Stimulated activated CD8-positive, alpha-beta memory T cell treated with anti-CD3 and anti-CD28 coated beads, Interleukin-4, amount 100 ng/mL, for 1 hour (primary cell): ENCODE results near the gene ALG12.

ENCODE experiments used
- DNase-seq, 2 donors: peaks; one replicate each; pipeline ENCODE4 v3.0.0-alpha.2; 2020; ENCODE audit warnings: low read depth in 2 of 2, low spot score in 1 of 2

ALG12 gene

DNA sequence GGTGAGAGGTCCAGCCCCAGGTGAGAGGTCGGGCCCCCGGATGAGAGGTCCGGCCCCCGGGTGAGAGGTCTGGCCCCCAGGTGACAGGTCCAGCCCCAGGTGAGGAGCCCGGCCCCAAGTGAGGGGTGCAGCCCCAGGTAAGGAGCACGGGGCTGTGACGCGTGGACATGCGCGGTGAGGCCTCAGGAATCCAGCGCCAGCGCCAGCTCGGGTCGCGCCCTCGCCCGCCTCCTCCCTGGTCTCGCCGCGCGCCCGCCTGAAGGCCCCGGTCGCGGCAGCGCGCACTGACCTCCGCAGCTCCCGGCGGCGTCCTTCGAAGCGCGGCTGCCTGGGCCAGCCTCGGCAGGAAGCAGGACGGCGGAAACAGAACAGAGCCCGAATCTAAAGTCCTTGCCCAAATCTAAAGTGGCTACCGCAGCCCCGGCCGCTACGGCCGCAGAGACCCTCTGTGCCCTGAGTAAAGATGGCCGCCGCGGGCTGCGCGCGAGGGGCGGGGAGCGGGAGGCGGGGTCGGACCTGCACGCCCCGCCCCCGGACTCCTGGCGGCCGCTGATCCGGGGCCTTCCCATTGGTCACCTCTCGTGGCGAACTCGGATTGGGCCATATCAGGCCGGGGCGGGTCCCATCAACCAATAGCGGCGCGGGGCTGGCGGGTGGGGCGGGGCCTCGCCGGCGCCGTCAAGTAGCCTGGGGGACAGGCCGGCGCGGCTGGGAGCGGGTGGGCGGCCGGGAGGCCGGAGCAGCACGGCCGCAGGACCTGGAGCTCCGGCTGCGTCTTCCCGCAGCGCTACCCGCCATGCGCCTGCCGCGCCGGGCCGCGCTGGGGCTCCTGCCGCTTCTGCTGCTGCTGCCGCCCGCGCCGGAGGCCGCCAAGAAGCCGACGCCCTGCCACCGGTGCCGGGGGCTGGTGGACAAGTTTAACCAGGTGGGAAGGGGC, at the start of gene ALG12, which contains the start of gene CRELD2:
Gene ALG12, minus strand, starts transcription at position 465 of the 937 bp plus-strand sequence. CDS start 4,673 bp downstream, outside the sequence.
Gene CRELD2, plus strand, starts transcription at position 661 of the 937 bp plus-strand sequence. Its CDS starts 136 bp downstream, at position 797.
- DNase-seq: peak; percentile 91 to 96

DNA sequence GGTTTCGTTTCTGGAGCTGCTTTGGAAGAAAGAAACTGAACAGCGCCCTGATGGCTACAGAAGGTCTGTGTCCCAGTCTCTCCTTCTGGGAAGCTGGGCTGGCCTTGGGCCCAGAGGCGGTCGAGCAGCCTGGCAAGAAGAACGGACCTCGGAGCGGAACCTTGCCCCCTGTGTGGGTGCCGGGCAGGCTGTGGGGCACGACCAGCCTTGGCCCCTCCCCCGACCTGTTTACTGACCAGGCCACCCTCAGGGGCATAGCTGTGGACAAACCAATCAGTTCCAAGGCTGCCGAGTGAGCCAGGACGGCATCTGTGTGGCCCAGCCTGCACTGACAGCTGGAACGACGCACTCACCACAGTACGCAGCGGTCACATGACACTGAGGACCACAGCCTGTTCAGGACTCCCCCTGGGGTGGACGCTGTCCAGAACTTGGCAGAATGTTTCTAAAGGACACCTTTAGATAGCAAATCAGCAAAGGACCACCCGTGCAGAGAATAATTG, 49.5 kb upstream of the ALG12 start:
- DNase-seq: no peak

DNA sequence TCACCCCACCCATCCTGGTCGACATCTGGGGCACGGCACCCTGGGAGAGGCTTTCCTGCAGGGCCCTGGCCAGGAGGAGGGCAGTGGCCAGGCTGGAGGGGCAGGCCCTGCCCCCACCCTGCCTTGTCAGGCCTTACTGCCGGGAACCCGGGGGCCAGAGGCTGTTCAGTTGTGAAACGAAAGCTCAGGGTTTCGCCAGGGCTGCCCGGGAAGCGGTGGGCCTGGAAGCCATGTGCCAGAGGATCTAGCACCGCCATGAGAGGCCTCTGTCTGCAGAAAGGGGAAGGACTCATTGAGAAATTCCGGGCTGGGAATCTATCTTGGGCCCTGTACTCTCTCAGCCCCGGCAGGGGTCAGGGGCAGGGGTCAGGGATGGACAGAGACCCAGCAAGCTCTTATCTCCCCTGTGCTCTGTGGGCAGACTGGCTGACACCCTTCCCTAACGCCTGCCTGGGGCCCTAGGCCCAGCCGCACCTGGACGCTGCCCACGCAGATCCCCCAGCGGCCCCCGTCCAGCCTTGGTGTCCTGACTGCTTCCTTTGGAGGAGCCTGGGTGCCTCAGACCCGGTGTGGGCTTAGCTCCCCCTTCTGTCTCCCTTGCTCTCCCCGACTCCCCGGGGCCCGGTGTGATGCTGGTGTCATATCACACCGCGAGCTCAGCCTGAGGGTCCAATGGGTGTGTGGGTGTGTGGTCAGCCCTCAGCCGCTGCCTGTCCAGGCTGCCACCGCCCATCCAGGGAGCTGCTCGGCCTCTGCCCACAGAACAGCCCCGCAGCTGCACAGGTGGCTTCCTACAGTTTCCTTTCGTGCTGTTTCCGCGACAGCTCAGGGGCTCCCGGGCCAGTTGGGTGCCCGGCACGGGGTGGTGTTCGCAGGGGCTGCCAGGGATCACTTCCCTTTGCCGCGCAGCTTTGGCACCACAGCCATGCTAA, 48.8 kb upstream of the ALG12 start:
- no peak for DNase-seq

DNA sequence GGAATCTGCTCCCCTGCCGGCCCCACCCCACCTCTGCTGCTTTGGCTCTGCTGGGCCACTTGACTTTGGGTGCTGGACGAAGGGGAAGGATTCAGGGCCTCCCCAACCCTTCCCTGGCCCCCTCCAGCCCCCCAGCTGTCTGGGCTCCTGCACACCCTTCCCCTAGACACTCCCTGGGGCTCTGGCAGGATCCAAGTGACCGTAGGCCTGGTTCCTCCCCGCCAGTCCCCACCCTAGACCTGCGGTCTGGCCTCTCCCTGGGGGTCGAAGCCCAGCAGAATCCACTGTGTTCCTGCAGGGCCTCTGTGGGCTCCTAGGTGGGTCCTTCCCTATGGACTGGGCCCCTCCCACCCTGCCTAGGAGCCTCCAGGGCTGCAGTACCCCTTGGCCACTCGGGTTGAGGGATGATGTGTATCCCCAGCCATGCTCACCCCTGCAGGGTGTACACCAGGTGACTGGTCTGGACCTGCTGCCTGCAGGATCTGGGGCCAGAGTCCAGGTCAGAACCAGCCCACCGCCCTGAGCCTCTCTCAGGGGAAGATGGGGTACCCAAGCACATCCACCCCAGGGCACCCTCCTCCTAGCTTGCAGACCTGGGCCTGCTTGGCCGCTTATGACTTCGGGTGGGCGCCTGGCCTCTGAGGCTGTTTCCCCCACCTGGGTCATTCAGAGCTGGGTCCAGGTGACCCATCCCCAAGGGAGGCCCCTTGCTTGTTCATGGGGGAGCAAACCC, 48.0 kb upstream of the ALG12 start:
- DNase-seq: no peak

DNA sequence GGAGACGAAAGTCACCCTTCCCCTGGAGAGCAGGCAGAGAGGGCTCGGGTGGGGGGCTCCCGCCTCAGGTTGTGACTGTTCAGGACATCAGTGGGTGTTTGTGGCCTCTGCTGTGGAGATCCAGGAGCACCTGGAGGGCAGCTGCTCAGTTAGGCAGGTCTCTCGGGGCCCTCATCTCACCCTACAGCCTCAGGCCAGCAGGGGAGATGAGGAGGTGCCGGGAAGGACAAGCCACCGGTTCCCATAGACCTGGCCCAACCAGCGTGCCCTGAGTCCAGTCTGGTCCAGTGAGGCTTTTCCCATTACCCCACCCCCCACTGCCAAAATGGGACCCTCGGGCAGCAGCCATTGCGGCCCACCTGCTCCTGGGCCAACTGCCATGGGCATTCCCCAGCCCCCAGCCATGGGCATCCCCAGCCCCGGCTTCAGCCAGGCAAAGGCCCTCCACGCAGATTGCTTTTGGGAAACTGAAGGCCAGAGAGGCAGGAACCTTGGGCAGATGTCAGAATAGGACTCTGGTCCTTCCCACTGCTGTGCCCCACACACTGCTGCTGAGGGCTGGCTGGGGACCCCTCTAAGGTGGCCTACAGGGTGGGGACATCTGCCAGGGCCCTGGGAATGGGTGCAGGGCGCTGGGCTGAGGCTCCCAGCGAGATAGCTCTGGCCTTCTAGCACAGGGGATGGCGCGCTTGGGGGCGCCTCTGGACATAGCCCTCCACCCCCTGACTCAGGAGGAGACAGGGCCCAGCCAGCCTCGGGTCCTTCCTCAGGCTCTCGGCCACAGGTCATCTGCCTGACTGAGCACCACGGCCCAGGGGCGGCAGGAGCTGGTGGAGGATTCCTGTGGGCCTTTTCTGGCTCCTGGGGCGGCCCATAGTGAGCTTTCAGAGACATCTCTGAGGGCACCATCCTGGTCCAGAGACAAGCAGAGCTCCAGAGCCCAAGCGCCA, 47.1 kb upstream of the ALG12 start:
- no peak for DNase-seq

DNA sequence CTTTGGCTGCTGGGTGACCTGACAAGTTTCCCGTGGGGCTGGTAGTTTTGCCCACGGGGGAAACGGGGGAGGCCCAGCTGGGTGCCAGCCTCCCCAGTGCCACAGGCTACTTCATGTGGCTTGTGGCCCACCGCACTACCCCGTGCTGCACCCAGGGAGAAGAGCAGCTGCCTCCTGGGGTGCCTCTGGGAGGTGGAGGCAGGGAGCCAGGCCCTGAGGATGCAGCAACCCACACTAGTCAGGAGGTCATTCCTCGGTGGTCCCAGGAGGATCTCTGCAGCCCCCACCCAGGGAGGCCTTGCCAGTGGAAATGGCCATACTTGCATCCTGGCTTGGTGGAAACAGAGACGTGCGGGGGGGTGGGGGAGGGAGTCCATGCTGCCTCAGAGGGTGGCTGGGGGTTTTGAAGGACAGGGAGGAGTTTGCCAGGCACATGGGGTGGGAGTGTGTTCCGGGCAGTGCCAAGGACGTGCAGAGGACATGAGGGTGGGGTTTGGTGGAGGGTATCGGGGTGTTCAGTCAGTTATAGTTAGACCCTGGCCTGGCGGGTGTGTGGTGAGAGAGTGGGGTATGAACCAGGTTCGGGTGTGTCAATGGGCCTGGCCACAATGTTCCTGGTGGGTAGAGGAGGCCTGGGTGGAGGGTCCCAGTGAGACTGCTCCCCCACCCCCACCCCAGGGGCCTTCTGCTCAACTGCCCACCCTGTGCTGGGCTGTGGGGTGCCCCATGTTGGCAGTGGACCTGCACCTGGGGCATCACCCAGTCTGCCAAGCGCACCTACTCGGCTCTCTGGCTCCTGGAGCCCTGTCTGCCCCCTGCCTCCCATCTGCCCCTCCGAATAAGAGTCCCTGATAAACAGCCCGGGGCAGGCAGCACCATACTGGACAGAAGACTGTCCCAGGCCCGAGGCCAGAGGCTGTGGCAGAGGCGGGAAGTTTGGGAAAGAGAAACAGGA, 46.2 kb upstream of the ALG12 start:
- DNase-seq: no peak

DNA sequence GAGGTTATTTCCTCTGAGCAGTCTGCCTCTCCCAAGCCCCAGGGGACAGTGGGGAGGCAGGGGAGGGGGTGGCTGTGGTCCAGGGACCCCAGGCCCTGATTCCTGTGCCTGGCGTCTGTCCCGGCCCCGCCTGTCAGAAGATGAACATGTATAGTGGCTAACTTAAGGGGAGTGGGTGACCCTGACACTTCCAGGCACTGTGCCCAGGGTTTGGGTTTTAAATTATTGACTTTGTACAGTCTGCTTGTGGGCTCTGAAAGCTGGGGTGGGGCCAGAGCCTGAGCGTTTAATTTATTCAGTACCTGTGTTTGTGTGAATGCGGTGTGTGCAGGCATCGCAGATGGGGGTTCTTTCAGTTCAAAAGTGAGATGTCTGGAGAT, 45.4 kb upstream of the ALG12 start:
- DNase-seq: no peak

DNA sequence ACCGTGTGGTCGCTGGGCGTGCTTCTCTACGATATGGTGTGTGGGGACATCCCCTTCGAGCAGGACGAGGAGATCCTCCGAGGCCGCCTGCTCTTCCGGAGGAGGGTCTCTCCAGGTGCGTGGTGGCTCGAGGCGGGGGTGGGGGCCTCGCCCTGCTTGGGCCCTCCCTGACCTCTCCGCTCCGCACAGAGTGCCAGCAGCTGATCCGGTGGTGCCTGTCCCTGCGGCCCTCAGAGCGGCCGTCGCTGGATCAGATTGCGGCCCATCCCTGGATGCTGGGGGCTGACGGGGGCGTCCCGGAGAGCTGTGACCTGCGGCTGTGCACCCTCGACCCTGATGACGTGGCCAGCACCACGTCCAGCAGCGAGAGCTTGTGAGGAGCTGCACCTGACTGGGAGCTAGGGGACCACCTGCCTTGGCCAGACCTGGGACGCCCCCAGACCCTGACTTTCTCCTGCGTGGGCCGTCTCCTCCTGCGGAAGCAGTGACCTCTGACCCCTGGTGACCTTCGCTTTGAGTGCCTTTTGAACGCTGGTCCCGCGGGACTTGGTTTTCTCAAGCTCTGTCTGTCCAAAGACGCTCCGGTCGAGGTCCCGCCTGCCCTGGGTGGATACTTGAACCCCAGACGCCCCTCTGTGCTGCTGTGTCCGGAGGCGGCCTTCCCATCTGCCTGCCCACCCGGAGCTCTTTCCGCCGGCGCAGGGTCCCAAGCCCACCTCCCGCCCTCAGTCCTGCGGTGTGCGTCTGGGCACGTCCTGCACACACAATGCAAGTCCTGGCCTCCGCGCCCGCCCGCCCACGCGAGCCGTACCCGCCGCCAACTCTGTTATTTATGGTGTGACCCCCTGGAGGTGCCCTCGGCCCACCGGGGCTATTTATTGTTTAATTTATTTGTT, 44.8 kb upstream of the ALG12 start:
- DNase-seq: no peak

DNA sequence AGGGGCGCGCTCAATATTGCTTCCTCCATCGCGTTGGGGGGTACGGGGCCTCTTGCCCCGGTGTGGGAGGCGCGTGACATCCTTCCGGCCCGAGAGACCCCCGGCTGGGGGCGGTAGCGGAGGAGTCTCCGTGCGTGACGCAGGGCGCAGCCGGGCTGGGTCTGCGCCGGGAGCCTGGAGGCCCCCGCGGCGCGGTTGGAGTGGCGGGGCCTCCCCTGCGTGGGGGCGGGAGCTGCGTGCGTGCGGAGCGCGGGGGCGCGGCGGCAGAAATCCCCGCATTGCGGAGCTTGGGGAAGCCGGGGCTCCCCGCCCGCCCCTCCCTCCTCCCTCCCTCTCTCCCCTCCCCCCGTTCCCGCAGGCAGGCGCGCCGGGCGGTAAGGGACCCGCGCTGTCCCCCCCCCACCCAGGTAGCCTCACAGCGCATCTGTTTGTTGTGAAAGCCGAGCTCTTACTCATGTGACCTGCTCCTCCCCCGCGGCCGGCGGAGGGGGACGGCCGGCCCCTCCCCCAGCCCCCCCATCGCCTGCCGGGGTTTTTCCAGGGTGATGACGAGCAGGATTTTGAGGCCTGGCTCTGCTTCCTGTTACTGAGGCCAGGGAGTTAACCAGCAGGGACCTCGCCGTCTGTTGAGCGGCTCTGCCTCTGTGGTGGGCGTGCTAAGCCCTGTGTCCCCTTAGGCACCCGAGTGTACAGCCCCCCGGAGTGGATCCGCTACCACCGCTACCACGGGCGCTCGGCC, 43.9 kb upstream of the ALG12 start:
- DNase-seq: peak in 1 of 2 donors; percentile 64

DNA sequence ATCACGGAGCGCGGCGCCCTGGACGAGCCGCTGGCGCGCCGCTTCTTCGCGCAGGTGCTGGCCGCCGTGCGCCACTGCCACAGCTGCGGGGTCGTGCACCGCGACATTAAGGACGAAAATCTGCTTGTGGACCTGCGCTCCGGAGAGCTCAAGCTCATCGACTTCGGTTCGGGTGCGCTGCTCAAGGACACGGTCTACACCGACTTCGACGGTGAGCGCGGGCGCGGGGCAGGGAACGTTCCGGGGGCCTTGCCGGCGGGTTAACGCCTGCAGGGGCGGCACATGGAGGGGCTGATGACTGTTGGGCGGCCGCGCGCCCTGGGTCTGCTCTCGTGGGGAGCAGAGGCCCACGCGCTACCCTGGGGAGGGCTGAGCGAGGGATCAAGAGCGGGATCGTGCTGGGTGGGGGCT, 43.4 kb upstream of the ALG12 start:
- DNase-seq: no peak

DNA sequence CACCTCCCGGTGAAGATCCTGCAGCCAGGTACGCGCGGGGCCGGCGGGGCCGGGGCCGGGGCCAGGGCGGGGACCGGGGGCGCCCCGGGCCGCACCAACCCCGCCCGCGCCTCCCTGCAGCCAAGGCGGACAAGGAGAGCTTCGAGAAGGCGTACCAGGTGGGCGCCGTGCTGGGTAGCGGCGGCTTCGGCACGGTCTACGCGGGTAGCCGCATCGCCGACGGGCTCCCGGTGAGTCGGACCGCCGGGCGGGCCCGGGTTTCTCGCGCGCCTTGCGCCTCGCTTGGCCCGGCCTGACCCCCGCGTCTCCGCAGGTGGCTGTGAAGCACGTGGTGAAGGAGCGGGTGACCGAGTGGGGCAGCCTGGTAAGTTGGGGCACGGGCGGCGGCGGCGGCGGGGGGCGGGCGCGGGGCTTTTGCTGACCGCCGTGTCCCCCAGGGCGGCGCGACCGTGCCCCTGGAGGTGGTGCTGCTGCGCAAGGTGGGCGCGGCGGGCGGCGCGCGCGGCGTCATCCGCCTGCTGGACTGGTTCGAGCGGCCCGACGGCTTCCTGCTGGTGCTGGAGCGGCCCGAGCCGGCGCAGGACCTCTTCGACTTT, 42.9 kb upstream of the ALG12 start:
- DNase-seq: no peak

DNA sequence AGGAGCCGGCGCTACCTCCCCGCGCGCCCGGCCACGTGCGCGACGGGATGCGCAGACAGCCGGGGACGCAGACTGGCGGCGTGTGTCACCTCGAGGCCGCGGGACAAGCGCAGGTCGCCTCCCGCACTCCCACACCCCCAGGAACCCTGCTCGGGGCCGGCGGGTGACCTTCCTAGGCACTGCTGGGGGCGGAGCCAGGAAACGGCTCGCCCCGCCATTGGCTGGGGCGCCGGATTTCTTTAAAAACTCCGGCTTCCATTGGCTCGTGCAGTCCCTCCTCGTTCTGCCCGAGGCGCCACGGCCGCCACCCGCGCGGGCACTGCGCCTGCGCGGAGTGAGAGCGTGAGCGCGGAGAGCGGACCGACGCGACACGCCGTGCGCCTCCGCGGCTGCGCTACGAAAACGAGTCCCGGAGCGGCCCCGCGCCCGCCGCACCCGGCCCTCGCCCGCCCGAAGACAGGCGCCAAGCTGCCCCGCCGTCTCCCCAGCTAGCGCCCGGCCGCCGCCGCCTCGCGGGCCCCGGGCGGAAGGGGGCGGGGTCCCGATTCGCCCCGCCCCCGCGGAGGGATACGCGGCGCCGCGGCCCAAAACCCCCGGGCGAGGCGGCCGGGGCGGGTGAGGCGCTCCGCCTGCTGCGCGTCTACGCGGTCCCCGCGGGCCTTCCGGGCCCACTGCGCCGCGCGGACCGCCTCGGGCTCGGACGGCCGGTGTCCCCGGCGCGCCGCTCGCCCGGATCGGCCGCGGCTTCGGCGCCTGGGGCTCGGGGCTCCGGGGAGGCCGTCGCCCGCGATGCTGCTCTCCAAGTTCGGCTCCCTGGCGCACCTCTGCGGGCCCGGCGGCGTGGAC, 42.1 kb upstream of the ALG12 start, which contains the start of gene PIM3:
Gene PIM3, plus strand, starts transcription at position 614 of the 846 bp plus-strand sequence. Its CDS starts 176 bp downstream, at position 790.
- peak; percentile 67 to 81 for DNase-seq

DNA sequence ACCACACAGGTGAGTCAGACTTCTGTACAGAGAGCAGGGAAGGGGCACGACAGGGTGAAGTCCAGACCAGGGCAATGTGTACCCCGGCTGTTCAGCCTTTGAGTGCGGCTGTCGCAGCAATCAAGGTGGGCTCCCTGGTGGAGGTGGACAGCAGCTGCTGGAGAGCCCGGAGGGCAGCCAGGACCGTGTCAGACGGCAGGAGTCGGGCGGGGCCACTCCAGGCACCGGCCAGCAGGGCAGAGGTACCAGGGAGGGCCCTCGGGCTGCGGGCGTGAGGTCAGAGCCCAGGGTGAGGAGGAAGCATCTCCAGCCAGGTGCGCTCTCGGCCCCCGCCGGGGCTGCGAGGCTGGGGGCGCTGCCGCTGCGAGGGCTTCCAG, 41.5 kb upstream of the ALG12 start:
- no peak for DNase-seq

DNA sequence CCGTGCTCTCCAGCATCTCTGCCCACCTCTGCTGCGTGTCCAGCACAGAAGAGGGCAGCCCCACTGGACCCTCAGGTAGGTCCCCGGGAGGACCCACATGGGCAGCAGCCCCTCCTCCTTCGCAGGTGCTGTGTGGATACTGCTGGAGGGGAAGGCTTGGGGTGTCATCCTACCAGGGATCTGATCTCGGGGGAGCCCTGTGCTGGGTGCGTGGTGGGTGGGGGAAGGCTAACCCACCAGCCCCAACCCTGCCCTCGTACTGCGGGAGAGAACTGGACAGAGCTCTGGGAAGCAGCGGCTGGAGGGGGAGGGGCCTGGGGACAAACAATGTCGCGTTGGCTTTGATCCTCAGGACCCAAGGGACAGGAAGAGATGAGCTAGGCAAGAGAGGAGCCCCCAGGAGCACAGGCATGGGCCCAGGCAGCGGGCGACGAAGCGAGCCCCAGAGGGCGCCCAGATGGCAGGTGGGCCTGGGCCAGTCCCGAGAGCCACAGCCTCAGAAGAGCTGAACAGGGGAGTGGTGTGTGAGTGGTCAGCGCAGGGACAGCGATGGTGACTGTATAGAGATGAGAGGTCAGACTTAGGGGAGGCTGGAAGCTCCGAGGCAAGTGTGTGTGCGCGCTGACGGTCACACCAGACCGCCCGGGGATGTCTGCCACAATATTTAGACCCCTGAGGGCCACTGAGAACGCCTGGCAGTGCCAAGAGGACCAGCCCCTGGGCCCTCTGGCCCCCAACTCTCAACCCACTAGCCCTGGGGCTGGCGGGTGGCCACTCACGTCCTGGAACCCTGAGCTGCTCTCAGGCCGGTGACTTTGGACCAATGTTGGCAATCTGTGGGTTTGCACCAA, 40.9 kb upstream of the ALG12 start:
- no peak for DNase-seq
